Measurements from ENCODE around the gene ABHD12B. TPM values are rescaled to one million over a fixed set of nuclear protein-coding genes. Genes with fewer than 3 reads are reported as not detected.

The ABHD12B gene
- total RNA-seq, 2 donors from 2014 or later = not detected

DNA sequence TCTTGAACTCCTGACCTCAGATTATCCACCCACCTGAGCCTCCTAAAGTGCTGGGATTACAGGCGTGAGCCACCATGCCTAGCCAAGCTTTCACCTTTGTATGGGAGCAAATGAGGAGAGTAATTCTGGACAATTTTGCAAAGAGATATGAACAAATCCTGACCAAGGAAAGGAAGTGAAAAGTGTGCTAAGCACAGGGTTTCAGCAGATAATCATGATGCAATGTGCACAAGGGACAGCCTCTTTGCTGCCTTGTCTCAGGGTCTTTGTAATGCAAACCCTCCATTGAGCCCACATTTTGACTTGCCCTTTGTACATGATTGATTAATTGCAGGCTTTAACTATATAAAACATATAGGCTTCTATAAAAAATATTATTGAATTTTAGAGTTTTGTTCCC is 81.6 kb downstream of the ABHD12B start:
- TF ChIP-seq POLR2AphosphoS5 (IDR thresholded peaks at IDR 0.05) = no peak
- TF ChIP-seq POLR2A (IDR thresholded peaks at IDR 0.05) = no peak
- no peak for TF ChIP-seq CTCF (IDR thresholded peaks at IDR 0.05)
- WGBS = 81% methylated on average over 1 of the region's 1 CpG
- no peaks in the 10 kb centered on the region for H3K9me3 ChIP-seq
- DNase-seq (ENCODE audit: low spot score) = no peak
- no peaks in the 10 kb centered on the region for H3K27me3 ChIP-seq (replicated peaks; ENCODE audit: insufficient read depth)
- H3K4me1 ChIP-seq (replicated peaks) = no peaks in the 10 kb centered on the region
- no peaks in the 10 kb centered on the region for H3K36me3 ChIP-seq
- intact Hi-C loops (cut with DNase I) = loop anchor here (10.0 kb wide), 1 partner anchor 831 kb away; no protein-coding TSS in a partner anchor
- no peak overlapping the region for H3K4me3 ChIP-seq
- no peak overlapping the region for H3K27ac ChIP-seq

Small RNA genes within 50 kb of the gene (small RNA-seq; reads per million reads assigned to genes)
- 0 reads per million in 2 donors for gene RF00593

Other genes starting within 250 kb of the ABHD12B start
- gene SAV1, start 203.7 kb upstream of the ABHD12B start, total RNA-seq = 100 to 1,000 TPM in 1 of 2 donors, 10 to 100 TPM in 1; 29.4 to 105 TPM
- gene NIN, start 40.9 kb upstream of the ABHD12B start, total RNA-seq = 10 to 100 TPM; 14.3 to 20.5 TPM
- 10 to 100 TPM; 15.4 to 23.6 TPM for gene PYGL, start 72.4 kb downstream of the ABHD12B start, total RNA-seq
- gene TRIM9, start 223.1 kb downstream of the ABHD12B start, total RNA-seq = 1 to 10 TPM in 1 of 2 donors, under 1 TPM in 1; 0.46 to 6.5 TPM

Measured in prostate gland (tissue), 2 donors.